Adrenal gland (tissue), 5 donors: ENCODE results near the gene ABHD16B.

Experiments used
- POLR2A ChIP-seq, 2 donors: fragments of 450-650 bp; IDR thresholded peaks; one replicate each; pipeline ENCODE4 v1.6.1; 2017; ENCODE audit warnings: antibody characterized with exemption in 2 of 2, mild to moderate bottlenecking in 2 of 2, moderate library complexity in 1 of 2
- TF ChIP-seq, protein P1 (sequence below), 6 experiments: fragments of 450-650 bp in 4 of 6; fragments of 200-600 bp in 2 of 6; sonication (generic) in 1 of 6; IDR thresholded peaks; 1 replicate in 5 of 6; 2 replicates in 1 of 6; pipeline versions ENCODE4 v1.5.1 to v1.8.0; 2016 to 2021; ENCODE audit warnings: antibody characterized with exemption in 6 of 6, mild to moderate bottlenecking in 2 of 6, moderate library complexity in 1 of 6
- donor health status: DM: no; HTN: no; CAD: no.

GRCh38 chr20:63840405-63840828, 20.9 kb upstream of the ABHD16B start:
- no peak for TF ChIP-seq POLR2A (IDR thresholded peaks at IDR 0.05)
- TF ChIP-seq, protein P1, sequence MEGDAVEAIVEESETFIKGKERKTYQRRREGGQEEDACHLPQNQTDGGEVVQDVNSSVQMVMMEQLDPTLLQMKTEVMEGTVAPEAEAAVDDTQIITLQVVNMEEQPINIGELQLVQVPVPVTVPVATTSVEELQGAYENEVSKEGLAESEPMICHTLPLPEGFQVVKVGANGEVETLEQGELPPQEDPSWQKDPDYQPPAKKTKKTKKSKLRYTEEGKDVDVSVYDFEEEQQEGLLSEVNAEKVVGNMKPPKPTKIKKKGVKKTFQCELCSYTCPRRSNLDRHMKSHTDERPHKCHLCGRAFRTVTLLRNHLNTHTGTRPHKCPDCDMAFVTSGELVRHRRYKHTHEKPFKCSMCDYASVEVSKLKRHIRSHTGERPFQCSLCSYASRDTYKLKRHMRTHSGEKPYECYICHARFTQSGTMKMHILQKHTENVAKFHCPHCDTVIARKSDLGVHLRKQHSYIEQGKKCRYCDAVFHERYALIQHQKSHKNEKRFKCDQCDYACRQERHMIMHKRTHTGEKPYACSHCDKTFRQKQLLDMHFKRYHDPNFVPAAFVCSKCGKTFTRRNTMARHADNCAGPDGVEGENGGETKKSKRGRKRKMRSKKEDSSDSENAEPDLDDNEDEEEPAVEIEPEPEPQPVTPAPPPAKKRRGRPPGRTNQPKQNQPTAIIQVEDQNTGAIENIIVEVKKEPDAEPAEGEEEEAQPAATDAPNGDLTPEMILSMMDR (IDR thresholded peaks at IDR 0.05), result no peak
